ENCODE data around the gene TXNRD2.

DNA sequence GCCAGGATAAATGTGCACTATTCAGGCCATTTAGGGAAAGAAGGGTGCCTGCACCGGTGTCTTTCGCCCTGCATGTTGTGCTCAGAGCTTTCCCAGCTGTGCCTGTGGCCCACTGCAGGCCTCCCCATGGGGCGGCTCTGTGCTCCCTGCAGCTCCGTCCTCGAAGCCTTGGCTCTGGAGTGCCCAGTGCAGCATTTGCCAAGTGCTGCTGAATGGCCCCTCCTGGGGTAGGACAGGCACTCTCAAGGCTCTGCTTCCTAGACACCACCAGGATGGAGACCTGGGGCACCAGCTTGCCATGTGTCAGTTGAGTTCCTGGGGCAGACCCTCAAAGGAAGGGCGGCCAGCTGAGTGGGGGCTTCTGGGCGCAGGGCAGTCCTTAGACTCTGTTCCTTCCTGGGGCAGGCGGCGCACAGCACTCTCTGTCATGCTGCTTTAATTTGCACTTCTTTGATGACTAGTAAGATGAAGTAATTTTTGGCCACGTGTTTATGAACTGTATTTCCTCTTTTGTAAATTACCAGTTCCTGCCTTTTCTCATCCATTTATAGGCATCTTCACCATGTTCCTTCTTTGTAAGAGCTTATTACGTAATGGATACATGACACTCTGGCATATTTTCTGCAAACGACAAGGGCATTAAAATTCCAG, 54.9 kb downstream of the TXNRD2 start:
- TF ChIP-seq EP300 (IDR thresholded peaks at IDR 0.05) (no peak), POLR2A (IDR thresholded peaks at IDR 0.05) (no peak)
- TF ChIP-seq, protein P1, sequence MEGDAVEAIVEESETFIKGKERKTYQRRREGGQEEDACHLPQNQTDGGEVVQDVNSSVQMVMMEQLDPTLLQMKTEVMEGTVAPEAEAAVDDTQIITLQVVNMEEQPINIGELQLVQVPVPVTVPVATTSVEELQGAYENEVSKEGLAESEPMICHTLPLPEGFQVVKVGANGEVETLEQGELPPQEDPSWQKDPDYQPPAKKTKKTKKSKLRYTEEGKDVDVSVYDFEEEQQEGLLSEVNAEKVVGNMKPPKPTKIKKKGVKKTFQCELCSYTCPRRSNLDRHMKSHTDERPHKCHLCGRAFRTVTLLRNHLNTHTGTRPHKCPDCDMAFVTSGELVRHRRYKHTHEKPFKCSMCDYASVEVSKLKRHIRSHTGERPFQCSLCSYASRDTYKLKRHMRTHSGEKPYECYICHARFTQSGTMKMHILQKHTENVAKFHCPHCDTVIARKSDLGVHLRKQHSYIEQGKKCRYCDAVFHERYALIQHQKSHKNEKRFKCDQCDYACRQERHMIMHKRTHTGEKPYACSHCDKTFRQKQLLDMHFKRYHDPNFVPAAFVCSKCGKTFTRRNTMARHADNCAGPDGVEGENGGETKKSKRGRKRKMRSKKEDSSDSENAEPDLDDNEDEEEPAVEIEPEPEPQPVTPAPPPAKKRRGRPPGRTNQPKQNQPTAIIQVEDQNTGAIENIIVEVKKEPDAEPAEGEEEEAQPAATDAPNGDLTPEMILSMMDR (IDR thresholded peaks at IDR 0.05), result no peak
